ENCODE data around the gene IMMP2L.

IMMP2L gene

DNA sequence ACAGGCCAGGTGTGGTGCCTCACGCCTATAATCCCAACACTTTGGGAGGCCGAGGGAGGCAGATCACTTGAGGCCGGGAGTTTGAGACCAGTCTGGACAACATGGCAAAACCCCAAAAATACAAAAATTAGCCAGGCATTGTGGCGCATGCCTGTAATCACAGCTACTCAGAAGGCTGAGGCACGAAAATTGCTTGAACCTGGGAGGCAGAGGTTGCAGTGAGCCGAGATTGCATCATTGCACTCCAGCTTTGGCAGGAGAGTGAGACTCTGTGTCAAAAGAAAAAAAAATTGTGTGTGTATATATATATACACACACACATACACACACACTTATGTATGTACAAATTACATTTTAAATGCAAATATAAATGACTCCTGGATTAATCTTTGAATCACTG lies 548.2 kb downstream of the IMMP2L start:
- DNase-seq: no peak

DNA sequence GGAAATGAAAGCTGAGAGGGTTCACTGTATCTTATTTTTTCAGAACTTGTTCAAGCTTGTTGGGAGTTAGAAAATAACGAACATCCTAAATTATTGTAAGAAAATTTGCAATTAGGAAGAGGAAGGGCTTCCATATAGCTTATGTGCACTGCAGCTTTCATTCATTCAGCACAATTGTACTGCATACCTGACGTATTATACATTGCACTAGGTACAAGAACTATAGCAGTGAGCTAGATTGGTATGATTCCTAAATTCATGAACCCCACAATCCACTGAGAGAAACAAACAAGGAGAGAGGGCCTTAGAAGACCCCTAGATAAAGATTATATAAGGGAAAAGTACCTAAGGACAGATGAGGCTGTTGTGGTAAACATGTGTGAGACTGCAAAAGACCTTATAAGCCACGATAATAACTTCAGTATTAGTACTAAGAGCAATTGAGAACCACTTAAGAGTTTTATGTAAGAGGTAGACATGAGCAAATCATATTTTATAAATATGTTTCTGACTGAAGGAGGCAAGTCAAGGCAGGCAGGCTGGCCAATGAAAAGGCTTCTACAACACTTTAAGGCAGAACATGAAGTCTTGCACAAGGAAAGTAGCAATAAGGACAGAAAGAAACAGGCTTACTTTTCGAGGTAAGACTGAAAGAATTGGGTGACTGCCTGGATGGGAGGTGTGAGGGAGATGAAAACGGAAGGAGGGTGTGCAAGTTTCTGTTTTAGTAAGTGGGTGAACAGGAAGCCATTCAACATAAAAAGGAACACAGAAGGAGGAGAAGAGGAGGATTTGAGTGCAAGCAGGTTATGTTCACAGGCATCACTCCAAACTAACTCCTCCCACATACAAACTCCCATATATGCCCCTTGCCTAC lies 549.3 kb downstream of the IMMP2L start:
- DNase-seq: no peak

DNA sequence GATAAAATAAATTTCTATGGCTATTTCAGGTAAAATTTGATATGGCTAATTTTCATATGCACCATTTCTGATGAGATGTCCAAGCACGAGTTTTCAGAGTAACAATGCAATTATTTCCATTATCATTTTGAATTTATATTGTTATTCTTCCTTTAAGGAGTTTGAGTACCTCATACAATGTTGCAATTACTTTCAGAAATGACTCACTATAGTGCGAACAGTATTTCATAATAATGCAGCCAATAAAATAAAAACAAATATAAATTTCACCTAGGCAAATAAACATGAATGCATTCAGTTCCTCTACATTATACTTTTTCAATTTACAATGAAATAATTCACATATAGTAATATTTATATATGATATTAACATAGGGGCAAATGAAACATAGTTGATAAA lies 550.1 kb downstream of the IMMP2L start:
- no peak for DNase-seq

DNA sequence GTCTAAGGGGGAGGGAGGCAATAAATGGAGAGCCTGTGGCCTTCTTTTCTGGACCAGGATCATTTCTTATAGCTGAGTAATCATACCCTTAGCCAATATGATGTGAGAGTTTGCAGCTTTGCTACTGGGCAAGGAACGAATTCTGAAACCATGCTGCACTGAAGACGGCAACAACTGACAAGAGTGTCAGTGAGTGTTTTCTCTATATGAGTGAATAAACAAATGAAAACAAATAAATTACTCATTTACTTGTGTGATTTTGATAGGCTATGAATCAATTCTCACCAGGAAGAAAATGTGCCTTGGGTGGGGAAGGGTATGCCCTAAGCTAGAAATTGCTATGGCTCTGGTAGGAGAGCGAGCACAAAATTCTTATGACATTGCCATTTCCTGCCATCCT lies 550.8 kb downstream of the IMMP2L start:
- no peak for DNase-seq

DNA sequence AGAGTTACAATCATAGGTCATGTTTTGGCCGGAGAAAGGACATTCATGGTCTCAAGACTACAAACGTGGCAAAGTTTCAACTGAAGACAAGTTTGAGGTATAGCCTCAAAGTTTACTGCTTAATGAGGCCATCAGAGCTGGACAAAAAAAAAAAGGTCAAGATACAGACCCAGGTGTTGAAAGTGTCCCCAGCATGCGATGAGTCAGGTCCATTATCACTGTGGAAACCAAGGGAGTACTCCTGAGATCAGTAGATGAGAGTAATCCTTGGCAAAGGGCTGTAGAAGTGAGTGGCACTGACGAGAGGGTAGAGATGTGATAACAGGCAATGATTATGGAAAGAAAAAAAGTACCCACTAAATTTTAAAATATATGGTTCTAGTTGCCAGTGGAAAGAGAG lies 551.5 kb downstream of the IMMP2L start:
- DNase-seq: no peak

DNA sequence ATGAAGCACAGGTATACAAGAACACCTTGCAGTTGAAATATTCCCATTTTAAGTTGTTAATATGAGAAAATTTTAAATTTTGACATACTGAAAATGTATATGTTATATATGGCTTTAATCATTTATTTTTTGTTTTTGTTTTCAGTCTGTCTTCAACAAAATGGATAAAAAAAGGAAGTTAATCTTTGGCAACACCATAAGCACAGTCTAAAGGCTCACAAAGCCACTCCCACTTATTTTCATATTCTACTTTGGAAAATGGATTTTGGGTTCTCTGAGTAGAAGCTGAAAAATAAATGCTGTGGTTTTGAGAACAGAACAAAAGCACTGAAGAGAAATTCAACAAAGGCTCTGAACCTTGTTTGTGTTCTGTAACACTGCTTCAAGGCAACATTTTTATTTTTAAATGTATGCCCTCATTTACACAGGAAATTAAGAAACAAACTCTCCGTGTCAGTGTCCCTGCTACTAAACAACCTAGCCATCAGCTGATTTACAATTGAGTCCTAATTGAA lies 552.7 kb downstream of the IMMP2L start:
- DNase-seq: no peak

DNA sequence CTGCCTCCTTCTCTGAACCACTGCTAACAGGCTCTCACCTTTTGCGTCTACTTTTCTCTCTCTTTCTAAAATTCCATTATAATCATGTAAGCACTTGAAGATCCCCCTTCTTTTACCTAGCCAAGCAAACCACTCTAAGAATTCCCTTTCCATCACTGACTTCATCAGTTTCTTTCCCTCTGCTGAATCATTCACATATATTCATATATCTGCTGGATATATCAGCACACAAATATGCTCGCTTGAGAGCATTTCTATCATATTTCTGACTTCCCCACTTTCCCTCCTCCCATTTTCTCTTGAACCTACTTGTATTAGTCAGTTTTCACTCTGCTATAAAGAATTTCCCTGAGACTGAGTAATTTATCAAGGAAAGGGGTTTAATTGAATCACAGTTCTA lies 555.6 kb downstream of the IMMP2L start:
- DNase-seq: no peak

DNA sequence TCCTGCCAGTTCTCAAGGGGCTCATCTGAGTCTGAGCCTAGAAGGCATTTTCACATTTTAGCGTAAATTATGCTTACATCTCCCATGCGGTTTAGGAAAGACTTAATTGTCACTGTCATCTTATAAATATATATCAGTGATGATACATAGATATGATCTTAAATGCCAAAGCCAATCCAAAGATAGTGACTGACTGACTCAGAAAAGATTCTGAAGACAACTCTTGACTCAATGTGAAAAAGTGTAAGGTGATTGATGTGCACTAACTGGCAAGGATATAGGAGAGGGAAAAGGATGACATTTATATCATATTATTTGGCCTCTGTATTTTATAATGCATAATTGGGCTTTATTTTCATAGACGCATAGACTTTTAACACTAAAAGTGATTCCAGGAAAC lies 556.3 kb downstream of the IMMP2L start:
- DNase-seq: no peak

DNA sequence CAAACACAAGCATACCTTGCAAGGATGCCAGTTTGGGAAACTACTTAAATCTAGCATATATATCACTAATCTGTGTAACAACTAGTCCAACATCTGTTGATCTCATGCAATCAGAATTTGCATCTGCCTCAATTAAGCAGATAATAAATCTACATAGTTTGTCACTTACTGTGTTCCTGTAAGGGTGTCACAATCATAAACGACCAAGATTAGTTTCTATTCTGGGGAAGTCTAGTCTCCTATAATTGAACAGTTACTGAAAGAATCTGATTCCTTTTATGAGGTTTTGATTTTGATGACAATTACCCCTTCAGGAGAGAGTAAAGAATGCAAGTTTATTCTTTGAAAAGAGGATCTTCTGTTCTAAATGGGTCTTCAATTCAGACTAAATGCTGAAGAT lies 556.8 kb downstream of the IMMP2L start:
- DNase-seq: no peak

DNA sequence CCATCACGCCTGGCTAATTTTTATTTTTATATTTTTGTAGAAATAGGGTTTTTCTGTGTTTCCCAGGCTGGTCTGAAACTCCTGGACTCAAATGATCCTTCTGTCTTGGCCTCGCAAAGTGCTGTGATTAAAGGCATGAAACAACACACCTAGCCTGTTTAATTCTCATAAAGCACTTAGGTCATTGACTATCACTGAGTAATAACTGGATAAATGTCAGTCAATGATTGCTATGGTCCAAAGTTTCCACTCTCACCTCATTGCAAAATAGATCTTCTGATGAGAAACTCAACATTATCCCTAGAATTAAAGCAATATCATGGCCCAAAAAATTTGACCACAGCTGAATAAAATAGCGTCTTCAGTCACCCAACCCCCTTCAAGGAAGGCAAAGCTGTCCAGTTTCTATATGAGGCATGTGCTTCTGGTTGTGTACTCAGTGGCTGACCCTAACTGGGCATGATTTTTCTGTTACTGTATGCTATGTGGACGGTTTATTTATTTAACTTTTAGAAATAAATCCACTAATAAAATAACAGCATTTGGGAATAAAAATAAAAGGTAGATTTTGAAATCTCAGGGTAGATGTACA lies 557.9 kb downstream of the IMMP2L start:
- DNase-seq: no peak

DNA sequence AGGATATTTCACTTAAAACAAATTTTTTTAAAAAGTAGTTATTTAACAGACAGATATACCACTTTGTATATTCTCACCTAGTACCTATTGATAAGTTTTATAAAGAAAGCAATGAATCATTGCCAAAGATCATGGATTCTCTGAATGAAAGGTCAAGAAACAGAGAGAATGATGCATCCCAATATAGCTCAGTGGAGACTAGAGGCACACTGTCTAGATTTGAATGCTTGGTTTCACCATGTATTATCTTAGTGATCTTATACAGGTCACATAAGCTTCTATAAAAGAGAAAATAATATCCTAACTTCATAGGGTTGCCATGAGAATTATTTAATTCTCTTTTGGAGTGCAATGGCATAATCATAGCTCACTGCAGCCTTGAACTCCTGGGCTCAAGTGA lies 558.4 kb downstream of the IMMP2L start:
- no peak for DNase-seq

DNA sequence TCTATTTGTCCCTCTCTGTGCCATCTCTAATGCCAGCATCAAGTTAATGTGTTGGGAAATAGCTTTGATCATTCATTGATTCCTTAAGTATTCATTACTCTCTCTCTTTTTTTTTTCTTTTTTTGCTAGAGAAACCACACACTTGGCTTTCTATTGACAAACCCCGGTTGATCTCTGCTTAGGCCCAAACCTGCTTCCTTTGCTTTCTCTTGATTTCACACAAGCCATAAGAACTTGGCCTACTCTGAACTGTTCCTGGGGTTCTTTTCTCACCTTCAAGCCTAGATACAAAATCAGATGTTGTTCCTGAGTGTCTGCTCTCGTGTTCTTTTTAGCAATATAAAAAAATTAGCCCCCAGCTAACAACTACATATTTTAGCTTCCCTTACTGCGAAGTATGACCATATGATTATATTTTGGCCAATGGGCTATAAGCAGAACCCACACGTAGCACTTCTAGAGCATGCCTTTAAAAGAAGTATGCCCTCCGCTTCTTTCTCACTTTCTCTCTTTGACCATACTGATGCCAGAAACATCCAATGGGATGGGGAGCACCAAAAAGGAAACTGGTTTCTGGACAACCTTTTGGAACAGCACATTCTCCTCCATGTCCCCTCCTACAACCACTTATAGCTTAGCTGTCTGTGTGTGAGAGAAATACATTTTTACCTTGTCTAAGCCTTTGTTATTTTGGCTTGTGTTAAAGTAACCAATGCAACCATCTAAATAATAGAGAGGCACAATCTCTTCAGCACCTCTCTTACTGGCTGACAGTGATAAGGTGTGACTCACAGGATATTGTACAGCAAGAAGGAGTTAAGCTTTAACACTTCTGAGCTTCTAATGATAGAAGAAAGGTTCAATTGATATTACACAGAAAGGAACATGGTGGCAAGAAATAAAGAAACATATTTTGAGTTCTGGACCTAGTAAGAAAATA lies 568.0 kb downstream of the IMMP2L start:
- DNase-seq: no peak

DNA sequence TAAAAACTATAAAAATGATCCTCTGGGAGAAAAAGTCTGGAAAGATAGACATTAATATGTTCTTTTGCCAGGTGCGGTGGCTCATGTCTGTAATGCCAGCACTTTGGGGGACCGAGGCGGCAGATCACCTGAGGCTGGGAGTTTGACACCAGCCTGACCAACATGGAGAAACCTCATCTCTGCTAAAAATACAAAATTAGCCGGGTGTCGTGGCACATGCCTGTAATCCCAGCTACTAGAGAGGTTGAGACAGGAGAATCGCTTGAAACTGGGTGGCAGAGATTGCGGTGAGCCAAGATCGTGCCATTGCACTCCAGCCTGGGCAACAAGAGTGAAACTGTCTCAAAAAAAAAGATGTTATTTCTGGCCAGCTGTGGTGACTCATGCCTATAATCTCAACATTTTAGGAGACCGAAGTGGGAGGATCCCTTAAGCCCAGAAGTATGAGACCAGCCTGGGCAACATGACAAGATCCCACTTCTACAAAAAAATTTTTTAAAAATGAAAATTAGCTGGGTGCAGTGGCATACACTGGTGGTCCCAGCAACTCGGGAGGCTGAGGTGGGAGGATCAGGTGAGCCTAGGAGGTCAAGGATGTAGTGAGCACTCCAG lies 573.3 kb downstream of the IMMP2L start:
- DNase-seq: no peak

DNA sequence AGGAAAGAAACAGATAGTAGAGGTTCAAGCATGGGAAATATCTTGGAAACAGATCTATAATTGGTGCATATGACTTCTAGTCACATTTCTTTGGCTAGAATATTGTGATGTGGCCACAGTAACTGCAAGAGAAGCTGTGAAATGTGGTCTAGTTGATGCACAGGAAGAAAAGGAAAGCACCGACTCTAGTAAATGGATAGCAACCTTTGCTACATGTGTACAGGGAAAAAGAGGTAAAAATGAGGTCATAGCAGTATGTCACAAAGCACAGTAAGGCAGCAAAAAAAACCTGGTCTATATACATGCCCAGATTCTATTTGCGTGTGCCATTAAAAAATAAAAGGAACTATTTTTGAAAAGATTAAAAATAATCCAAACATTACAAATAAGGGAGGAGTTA lies 573.9 kb downstream of the IMMP2L start:
- DNase-seq: no peak

DNA sequence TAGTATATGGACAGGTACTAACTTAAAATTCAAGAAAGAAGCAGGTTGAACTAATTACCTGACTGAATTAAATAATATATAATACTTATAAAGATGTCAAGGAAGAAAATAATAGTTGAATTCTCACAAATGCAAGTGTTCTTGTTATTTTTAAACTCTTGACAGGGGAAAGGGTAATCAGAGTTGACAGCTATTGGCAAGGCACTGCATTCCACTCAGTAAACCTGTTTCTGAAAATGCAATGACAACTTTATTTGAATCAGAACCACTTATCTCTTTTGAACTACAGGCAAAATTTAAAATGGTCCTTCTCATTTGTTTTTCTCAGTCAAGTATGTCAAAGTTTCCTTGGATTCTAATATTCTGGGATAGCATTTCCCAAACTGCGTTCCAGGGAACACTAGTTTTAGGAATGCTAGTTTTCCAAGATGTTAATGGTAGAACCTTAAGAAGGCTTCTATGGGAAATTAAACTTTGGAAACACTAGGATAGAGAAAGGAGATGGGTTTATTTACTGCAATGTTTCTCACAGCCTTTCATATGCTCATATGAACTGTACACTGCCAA lies 575.1 kb downstream of the IMMP2L start:
- no peak for DNase-seq

DNA sequence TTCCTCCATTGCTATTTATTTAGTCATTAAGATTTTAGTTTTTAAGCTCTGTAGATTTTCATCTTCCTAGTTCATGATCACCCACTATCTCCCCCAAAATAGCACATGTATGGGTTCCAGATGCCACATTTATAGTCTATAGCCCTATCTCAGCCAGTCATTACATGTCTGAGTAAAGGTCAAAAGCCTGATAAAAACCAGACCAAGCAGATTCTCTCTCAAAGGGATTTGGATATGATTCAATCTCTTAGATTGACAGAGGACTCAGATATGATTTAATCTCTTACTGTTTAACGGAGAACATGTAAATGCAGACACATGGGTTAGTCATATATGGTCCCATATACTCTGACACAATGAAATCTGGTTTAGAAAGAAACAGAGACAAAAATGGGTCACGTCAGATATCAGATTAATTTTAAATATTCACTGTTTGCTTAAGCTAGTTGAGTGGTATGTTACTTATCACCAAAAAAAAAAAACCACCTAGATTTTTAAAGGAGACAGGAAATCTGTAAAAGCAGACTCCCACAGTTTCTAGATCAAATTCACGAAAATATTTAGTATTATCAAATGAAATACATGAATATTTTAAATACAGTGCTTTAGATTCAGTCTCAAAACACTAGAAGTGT lies 578.4 kb downstream of the IMMP2L start:
- no peak for DNase-seq

DNA sequence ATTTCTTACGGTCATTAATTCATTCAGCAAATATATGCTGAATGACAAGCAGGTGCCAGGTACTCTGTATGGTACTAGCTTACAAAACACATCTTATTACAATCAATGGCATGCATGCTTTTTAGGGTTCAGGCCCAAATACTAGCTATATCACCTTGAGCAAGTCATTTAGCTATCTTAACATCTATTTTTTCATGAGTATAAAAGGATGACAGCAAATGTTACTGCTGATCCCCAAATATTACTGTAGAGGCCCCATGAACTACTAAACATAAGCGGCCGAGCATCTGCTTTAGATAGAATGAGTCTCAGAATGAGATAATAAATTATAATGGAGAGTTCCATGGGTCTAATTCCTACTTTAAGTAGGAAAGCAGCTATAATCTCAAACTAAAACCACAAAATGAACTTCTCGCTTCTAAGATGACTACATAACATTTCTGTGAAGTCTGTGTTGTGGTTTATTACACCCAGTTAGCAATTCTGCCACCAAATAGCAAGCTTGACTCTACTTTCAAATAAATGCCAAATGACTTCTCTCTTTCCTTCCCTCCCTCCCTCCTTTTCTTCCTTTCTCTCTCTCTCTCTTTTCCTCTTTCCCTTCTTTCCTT lies 585.1 kb downstream of the IMMP2L start:
- no peak for DNase-seq

DNA sequence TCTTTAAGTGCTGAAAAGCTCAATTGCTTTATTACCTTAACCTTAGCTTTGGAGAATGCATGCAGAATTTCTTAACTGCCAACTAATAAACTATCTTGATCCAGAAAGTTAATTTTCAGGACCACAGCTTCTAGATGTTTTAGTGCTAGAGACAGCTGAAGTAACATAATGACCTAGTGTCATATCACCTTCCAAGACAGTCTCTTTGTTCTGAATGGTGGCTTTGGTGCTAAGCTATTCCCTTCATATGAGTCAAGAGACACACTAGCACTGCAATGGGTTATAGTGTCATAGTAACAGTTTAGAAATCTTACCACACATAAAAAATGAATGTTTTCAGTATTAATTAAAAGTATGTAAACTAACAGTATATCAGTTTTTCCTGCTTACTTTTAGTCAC lies 586.8 kb downstream of the IMMP2L start:
- DNase-seq: no peak

DNA sequence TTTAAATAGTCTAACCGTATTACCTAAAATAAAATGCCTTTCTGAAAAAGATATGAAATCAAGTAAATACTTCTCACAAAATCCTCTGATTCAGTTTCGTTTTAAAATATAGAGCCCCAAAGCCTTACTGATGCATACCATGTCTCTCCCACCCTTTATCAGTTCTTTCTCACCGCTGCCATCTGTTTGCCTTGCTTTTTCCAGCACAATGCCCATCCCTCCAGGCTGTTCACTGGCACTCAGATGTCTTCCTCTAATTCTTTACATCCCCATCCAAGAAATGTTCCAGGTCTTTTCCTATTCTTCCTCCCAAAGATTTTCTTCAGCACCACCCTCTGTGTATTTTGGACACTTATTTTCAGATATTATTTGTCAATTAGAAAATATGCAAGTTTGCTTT lies 587.9 kb downstream of the IMMP2L start:
- DNase-seq: peak; percentile 6 to 39

DNA sequence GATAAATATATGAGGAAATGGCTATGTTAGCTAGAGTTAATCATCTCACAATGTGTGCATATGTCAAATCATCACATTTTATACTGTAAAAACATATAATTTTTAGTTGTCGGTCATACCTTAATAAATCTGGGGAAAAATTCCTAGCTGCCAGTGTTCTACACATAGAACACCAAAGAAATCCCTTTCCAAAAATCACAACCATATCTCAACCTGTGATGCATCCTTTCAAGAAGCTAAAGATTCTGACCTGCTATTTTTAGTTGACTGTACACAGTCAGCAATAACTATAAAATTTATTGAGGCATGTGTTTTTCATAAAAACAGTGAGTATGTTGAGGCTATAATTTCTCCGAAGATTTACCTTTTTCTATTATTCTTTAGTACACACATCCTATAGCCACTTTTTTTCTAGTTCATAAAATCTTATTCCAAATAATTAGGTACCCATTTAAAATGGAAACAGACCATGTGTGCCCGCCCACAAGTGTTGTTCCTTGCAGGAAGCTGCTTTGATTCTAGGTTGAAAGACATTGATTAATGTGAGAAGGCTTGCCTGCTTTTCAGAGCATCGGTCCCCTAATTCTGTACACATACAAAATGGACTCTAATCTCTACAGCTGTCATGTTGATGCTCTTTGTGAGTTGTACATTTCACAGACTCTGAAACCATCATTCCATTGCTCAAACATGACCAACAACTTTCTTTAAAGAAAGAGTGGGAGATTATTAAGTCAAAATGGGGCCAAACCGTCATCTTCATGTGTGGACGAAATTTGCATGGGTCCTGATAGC lies 588.9 kb downstream of the IMMP2L start:
- no peak for DNase-seq

DNA sequence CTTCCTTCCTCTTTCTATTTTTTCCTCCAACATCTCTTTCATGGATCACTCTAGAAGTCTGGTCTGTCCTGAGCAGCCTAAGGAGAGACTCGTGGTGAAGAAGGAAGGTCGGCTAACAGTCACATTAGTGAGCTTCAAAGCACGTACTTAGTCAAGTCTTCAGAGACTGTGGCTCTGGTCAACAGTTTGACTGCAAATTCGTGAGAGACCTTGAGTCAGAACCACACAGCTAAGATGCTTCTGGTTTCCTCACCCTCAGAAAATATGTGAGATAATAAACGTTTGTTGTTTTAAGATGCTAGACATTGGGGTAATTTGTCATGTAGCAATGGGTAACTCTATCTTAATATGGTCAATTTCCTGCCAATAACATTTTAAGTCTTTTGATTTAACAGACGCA lies 597.5 kb downstream of the IMMP2L start:
- DNase-seq: no peak
